ENCODE measurements around the gene PLPP3. TPM values are rescaled to one million over a fixed set of nuclear protein-coding genes. Genes with fewer than 3 reads are reported as not detected.

The PLPP3 gene
- total RNA-seq, 1 donor from 2014 or later, result 33.5 TPM

DNA sequence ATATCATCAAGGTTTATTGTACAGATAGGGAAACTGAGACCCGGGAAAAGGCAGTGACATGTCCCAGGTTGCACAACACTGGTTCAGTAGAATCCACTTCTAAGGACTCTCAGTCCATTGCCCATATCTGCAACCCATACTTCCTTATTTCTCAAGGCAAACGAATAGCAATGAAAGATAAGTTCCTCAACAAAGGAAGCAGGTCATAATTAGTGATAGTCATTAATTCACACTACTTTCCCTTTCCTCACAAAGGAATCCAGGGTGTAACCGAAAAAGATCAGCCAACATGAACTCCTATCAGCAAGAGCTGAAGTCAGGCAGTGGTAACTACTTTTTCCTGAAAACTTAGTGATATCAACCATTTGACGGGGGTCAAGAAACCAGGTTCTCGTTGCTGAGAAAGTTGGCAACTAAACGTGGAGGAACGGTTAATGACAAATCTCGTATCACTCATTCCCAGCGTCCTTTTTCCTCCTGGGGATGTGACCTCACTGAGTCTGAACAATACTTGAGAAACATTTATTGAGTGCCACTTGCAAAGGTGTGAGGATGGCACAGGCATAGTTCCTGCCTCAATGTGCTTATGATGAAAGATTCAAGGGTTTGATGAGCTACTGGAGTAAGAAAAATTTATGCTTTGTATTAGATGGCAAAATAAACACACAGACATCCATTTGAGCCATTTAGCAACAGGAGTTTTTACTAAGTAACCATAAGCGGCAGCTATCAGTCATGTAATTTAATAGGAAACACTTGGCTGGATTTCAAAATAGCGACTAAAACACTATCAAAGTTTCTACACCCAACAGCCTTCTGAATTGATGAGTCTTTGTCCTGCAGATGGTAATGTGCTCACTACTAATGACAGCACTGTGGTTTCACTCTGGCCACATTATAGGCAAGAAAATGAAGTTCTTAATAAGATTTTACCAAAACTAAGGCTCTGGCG, 82.3 kb downstream of the PLPP3 start:
- H3K36me3 Mint-ChIP-seq (ENCODE audit: low read depth, unreplicated experiment), result peaks cover 18% of the 10 kb centered on the region
- no peak overlapping the region for H3K4me3 Mint-ChIP-seq (ENCODE audit: unreplicated experiment)
- peaks cover 42% of the 10 kb centered on the region for H3K4me1 Mint-ChIP-seq (ENCODE audit: unreplicated experiment)
- no peak for DNase-seq (ENCODE audit: low spot score)
- TF ChIP-seq, protein P1, sequence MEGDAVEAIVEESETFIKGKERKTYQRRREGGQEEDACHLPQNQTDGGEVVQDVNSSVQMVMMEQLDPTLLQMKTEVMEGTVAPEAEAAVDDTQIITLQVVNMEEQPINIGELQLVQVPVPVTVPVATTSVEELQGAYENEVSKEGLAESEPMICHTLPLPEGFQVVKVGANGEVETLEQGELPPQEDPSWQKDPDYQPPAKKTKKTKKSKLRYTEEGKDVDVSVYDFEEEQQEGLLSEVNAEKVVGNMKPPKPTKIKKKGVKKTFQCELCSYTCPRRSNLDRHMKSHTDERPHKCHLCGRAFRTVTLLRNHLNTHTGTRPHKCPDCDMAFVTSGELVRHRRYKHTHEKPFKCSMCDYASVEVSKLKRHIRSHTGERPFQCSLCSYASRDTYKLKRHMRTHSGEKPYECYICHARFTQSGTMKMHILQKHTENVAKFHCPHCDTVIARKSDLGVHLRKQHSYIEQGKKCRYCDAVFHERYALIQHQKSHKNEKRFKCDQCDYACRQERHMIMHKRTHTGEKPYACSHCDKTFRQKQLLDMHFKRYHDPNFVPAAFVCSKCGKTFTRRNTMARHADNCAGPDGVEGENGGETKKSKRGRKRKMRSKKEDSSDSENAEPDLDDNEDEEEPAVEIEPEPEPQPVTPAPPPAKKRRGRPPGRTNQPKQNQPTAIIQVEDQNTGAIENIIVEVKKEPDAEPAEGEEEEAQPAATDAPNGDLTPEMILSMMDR (IDR thresholded peaks at IDR 0.05; ENCODE audit: unreplicated experiment), result no peak
- peak overlapping the region; percentile 21 for H3K27ac Mint-ChIP-seq (ENCODE audit: unreplicated experiment)
- H3K27me3 Mint-ChIP-seq (ENCODE audit: unreplicated experiment), result peaks cover 2% of the 10 kb centered on the region
- no peaks in the 10 kb centered on the region for H3K9me3 Mint-ChIP-seq (ENCODE audit: unreplicated experiment)

DNA sequence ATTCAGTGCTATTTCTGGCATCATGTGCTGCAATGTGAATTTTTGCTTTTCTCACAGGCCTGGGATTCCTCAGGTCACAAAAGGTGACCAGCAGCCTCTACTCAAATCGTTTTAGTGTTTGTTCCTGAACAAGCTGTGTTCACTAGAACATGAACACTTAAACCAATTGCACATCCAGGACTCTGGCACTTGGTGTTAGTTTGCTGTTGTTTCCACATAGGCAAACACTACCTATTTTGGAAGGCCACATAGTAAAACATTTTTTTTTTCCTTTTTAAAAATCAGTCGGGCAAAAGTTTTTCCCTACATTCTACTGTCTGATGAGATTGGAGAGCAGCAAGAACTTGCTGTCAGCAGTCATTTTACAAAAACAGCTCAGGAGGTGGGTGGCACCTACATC, 83.2 kb downstream of the PLPP3 start:
- H3K9me3 Mint-ChIP-seq (ENCODE audit: unreplicated experiment), result no peaks in the 10 kb centered on the region
- H3K4me1 Mint-ChIP-seq (ENCODE audit: unreplicated experiment), result peaks cover 42% of the 10 kb centered on the region
- H3K27me3 Mint-ChIP-seq (ENCODE audit: unreplicated experiment), result peaks cover 2% of the 10 kb centered on the region
- peaks cover 18% of the 10 kb centered on the region for H3K36me3 Mint-ChIP-seq (ENCODE audit: low read depth, unreplicated experiment)
- DNase-seq (ENCODE audit: low spot score), result no peak
- TF ChIP-seq, protein P1 (IDR thresholded peaks at IDR 0.05; ENCODE audit: unreplicated experiment), result no peak
- no peak overlapping the region for H3K4me3 Mint-ChIP-seq (ENCODE audit: unreplicated experiment)
- peak overlapping the region; percentile 9 for H3K27ac Mint-ChIP-seq (ENCODE audit: unreplicated experiment)

DNA sequence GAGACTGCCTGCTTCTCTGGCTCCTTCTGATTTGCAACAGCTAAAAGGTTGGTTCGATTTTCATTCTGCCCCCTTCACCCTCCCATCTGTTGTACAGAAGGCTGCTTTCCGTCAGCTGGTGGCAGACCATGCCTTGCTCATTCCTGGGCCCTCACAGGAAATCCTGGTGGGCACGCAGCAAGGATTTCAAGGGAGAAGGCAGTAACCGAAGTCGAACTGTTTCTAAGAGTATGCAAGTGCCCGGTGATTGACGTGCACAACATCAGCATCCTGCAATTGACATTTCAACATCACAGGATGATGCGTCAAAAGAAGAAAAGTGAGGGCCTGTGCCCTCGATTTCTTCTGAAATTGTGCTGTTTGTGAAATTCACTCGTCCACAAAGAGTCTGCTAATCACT, 83.8 kb downstream of the PLPP3 start:
- TF ChIP-seq, protein P1 (IDR thresholded peaks at IDR 0.05; ENCODE audit: unreplicated experiment), result no peak
- peaks cover 18% of the 10 kb centered on the region for H3K36me3 Mint-ChIP-seq (ENCODE audit: low read depth, unreplicated experiment)
- no peak for DNase-seq (ENCODE audit: low spot score)
- no peaks in the 10 kb centered on the region for H3K9me3 Mint-ChIP-seq (ENCODE audit: unreplicated experiment)
- peaks cover 2% of the 10 kb centered on the region for H3K27me3 Mint-ChIP-seq (ENCODE audit: unreplicated experiment)
- peak overlapping the region; percentile 32 for H3K27ac Mint-ChIP-seq (ENCODE audit: unreplicated experiment)
- H3K4me3 Mint-ChIP-seq (ENCODE audit: unreplicated experiment), result no peak overlapping the region
- H3K4me1 Mint-ChIP-seq (ENCODE audit: unreplicated experiment), result peaks cover 42% of the 10 kb centered on the region

DNA sequence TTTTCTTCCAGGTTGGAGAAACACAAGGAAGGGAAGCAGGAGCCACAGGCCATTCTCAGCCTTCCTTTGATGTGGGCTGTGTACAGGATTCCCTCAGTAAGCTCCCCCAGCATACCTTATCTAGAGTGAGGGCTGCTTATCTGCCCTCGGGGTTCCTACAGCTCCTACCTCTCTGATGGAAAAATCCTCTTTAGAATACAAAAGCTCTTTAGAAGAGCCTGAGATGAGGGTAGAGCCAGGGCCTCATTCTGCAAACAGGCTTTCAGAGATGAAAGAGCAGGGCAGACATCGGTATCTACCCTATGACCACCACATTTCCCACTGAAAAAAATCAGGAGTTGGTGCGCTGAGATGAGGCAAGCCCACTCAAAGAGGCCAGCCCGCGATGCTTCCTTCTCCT, 85.1 kb downstream of the PLPP3 start:
- H3K27ac Mint-ChIP-seq (ENCODE audit: unreplicated experiment), result no peak overlapping the region
- no peak overlapping the region for H3K4me3 Mint-ChIP-seq (ENCODE audit: unreplicated experiment)

More for the DNA sequence above, 85.1 kb downstream of the PLPP3 start:
- no peak for DNase-seq (ENCODE audit: low spot score)
- Mint-ChIP-seq H3K9me3 (ENCODE audit: unreplicated experiment) (no peaks in the 10 kb centered on the region), H3K27me3 (ENCODE audit: unreplicated experiment) (peaks cover 5% of the 10 kb centered on the region), H3K4me1 (ENCODE audit: unreplicated experiment) (peaks cover 39% of the 10 kb centered on the region), H3K36me3 (ENCODE audit: low read depth, unreplicated experiment) (peaks cover 13% of the 10 kb centered on the region)
- TF ChIP-seq, protein P1 (IDR thresholded peaks at IDR 0.05; ENCODE audit: unreplicated experiment), result no peak

All from endothelial cell (in vitro differentiated cells).